GM12892 (cell line): Measurements from ENCODE around the gene SNX25.

Experiments
- POLR2A ChIP-seq: IDR thresholded peaks from 2 replicates; pipeline ENCODE4 v1.6.1; 2011; ENCODE audit warnings: low read depth, low read length, control low read depth
- POLR2AphosphoS5 ChIP-seq: IDR thresholded peaks from 2 replicates; pipeline ENCODE4 v1.6.1; 2011; ENCODE audit warnings: low read depth, low read length, control low read depth
- TAF1 ChIP-seq: IDR thresholded peaks from 2 replicates; pipeline ENCODE4 v1.6.1; 2011; ENCODE audit warnings: low read depth, mild to moderate bottlenecking, control low read depth, low read length, borderline replicate concordance

- TF ChIP-seq POLR2AphosphoS5: no peak
- no peak for TF ChIP-seq TAF1
- peak; percentile 44; the same call in 1 of the 2 replicates for TF ChIP-seq POLR2A
These were observed 187.5 kb downstream of the SNX25 start, which contains the start of gene ANKRD37 for GRCh38 chr4:185396724-185397385.
